H1 (cell line): ENCODE measurements around the gene USP13.

Experiments used
- BRCA1 ChIP-seq: IDR thresholded peaks from 2 replicates; pipeline ENCODE4 v1.6.1; 2012; ENCODE audit warnings: low read depth, low read length, improper control_type of control experiment
- CEBPB ChIP-seq: IDR thresholded peaks from 2 replicates; pipeline ENCODE4 v1.6.1; 2012; ENCODE audit warnings: low read depth, low read length
- EZH2 ChIP-seq: fragments of 200-600 bp; sonication (generic); IDR thresholded peaks from 2 replicates; pipeline ENCODE4 v1.7.1; 2012; ENCODE audit warnings: low read depth, mild to moderate bottlenecking, moderate library complexity, low read length, inconsistent platforms; ENCODE audit not compliant: severe bottlenecking
- GABPA ChIP-seq: IDR thresholded peaks from 2 replicates; pipeline ENCODE4 v1.6.1; 2011; ENCODE audit warnings: mild to moderate bottlenecking, low read length, moderate library complexity, borderline replicate concordance; ENCODE audit not compliant: insufficient read depth
- HDAC6 ChIP-seq: IDR thresholded peaks from one replicate; pipeline ENCODE4 v1.7.1; 2012; ENCODE audit warnings: low read depth, mild to moderate bottlenecking, inconsistent platforms, low read length, moderate library complexity
- JUN ChIP-seq: IDR thresholded peaks from 2 replicates; pipeline ENCODE4 v1.6.1; 2011; ENCODE audit warnings: low read depth, mild to moderate bottlenecking, improper control_type of control experiment, low read length
- POLR2A ChIP-seq, 2 experiments: IDR thresholded peaks; 1 replicate in 1 of 2; 2 replicates in 1 of 2; pipeline ENCODE4 v1.6.1; 2011; ENCODE audit warnings: low read depth in 2 of 2, low read length in 2 of 2, mild to moderate bottlenecking in 2 of 2; ENCODE audit errors: control extremely low read depth in 1 of 2
- POLR2AphosphoS5 ChIP-seq: IDR thresholded peaks from 2 replicates; pipeline ENCODE4 v1.6.1; 2011; ENCODE audit warnings: low read depth, low read length
- SAP30 ChIP-seq: fragments of 300-600 bp; sonication (generic); IDR thresholded peaks from 2 replicates; pipeline ENCODE4 v1.7.1; 2012; ENCODE audit warnings: low read length, moderate library complexity, mild to moderate bottlenecking, inconsistent platforms; ENCODE audit not compliant: insufficient read depth, insufficient replicate concordance
- SUZ12 ChIP-seq: fragments of 200-600 bp; sonication (generic); IDR thresholded peaks from 2 replicates; pipeline ENCODE4 v1.6.1; 2012; ENCODE audit warnings: mild to moderate bottlenecking, inconsistent platforms, low read length, moderate library complexity, mixed read lengths
- YY1 ChIP-seq: IDR thresholded peaks from 2 replicates; pipeline ENCODE4 v1.6.1; 2011; ENCODE audit warnings: low read depth, mild to moderate bottlenecking, low read length
- TF ChIP-seq, protein P1 (sequence below), 3 experiments: IDR thresholded peaks; 1 replicate in 2 of 3; 2 replicates in 1 of 3; pipeline versions ENCODE4 v1.5.1 to v1.6.1; 2011; ENCODE audit warnings: low read length in 3 of 3, mild to moderate bottlenecking in 3 of 3, inconsistent platforms in 2 of 3, low read depth in 1 of 3, moderate library complexity in 1 of 3; ENCODE audit not compliant: insufficient read depth in 1 of 3; ENCODE audit errors: control extremely low read depth in 1 of 3

DNA sequence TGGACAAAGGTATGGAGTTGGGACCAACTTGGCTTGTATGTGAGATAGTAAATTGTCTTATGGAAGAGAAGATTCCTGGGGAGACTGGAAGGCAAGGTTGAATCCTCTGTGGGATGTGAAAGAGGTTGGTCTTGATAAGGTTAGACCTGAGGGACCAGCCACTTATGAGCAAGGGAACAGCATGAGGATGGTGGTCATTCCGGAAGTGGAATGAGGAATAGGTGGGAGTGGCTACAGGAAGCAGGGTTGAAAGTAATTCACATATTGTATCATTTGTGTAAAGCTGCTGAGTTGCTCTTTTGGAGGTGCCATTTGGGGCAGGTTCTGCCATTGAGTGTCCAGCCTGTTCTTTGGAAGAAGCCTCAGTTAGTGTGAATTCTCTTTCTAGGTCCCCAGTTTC, 13.2 kb downstream of the USP13 start:
- TF ChIP-seq, protein P1, sequence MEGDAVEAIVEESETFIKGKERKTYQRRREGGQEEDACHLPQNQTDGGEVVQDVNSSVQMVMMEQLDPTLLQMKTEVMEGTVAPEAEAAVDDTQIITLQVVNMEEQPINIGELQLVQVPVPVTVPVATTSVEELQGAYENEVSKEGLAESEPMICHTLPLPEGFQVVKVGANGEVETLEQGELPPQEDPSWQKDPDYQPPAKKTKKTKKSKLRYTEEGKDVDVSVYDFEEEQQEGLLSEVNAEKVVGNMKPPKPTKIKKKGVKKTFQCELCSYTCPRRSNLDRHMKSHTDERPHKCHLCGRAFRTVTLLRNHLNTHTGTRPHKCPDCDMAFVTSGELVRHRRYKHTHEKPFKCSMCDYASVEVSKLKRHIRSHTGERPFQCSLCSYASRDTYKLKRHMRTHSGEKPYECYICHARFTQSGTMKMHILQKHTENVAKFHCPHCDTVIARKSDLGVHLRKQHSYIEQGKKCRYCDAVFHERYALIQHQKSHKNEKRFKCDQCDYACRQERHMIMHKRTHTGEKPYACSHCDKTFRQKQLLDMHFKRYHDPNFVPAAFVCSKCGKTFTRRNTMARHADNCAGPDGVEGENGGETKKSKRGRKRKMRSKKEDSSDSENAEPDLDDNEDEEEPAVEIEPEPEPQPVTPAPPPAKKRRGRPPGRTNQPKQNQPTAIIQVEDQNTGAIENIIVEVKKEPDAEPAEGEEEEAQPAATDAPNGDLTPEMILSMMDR (IDR thresholded peaks at IDR 0.05; ENCODE audit: control extremely low read depth in 1 of 3, insufficient read depth in 1 of 3, low read depth in 1 of 3, low read length in 3 of 3) = no peak
- TF ChIP-seq POLR2AphosphoS5 (no peak), CEBPB (no peak), JUN (no peak), EZH2 (no peak), GABPA (no peak), POLR2A (IDR thresholded peaks at IDR 0.05; ENCODE audit: control extremely low read depth in 1 of 2, low read depth in 2 of 2, low read length in 2 of 2) (no peak), SAP30 (no peak), SUZ12 (no peak), HDAC6 (no peak), YY1 (no peak), BRCA1 (no peak)
